SK-N-SH (cell line): Measurements from ENCODE around the gene CCL4. TPM values are rescaled to one million over a fixed set of nuclear protein-coding genes. Genes with fewer than 3 reads are reported as not detected.

Experiments
- CTCF ChIA-PET: fragments of 300-600, 350-600 bp; formaldehyde crosslinking; extraction: SDS; loops from one replicate; lab custom pipeline; 2021; lab: Yijun Ruan, JAX
- POLR2A ChIA-PET: fragments of 350-600 bp; sonication (Branson Sonifier 250); formaldehyde crosslinking; extraction: SDS; loops from one replicate; lab custom pipeline; 2020; ENCODE audit warnings: antibody characterized with exemption, inconsistent platforms; lab: Yijun Ruan, JAX
- DNase-seq: peaks from one replicate; pipeline ENCODE4 v3.0.0; 2012
- H2AFZ ChIP-seq: fragments of 200-600 bp; sonication (generic); 2 replicates; pipeline ENCODE4 v1.8.1; 2016; ENCODE audit warnings: antibody characterized with exemption, mild to moderate bottlenecking, low read depth
- H3F3A ChIP-seq: fragments of 200-600 bp; sonication (generic); replicated peaks from 2 replicates; pipeline ENCODE3; 2016; ENCODE audit warnings: antibody characterized with exemption, mild to moderate bottlenecking; ENCODE audit not compliant: insufficient read depth
- H3K27ac ChIP-seq, 2 experiments: fragments of 200-500 bp in 1 of 2; fragments of 200-600 bp in 1 of 2; sonication (Bioruptor generic) in 1 of 2; sonication (generic), shearing (Covaris generic) in 1 of 2; 2 replicates each; pipeline versions ENCODE4 v1.5.1 to v1.6.1; 2014 to 2016; ENCODE audit warnings: low read depth in 2 of 2, inconsistent platforms in 1 of 2, low read length in 1 of 2, mild to moderate bottlenecking in 1 of 2, mixed read lengths in 1 of 2
- H3K27me3 ChIP-seq: fragments of 200-600 bp; sonication (generic), shearing (Covaris generic); 2 replicates; pipeline ENCODE4 v1.6.1; 2016; ENCODE audit warnings: mixed run types; ENCODE audit not compliant: insufficient read depth
- H3K36me3 ChIP-seq, 2 experiments: fragments of 200-500 bp in 1 of 2; fragments of 200-600 bp in 1 of 2; sonication (Bioruptor generic) in 1 of 2; sonication (generic) in 1 of 2; replicated peaks in 1 of 2; 2 replicates each; pipeline versions ENCODE3 to v1.5.1; 2014 to 2016; ENCODE audit warnings: low read length in 1 of 2, mild to moderate bottlenecking in 1 of 2; ENCODE audit not compliant: insufficient read depth in 2 of 2, control insufficient read depth in 1 of 2
- H3K4me1 ChIP-seq, 2 experiments: fragments of 200-500 bp in 1 of 2; fragments of 200-600 bp in 1 of 2; sonication (Bioruptor generic) in 1 of 2; sonication (generic), shearing (Covaris generic) in 1 of 2; 2 replicates each; pipeline versions ENCODE4 v1.5.1 to v1.6.1; 2014 to 2016; ENCODE audit warnings: low read depth in 1 of 2, low read length in 1 of 2, mixed run types in 1 of 2; ENCODE audit not compliant: insufficient read depth in 2 of 2, control insufficient read depth in 1 of 2
- H3K4me2 ChIP-seq: fragments of 200-600 bp; sonication (generic), shearing (Covaris generic); 2 replicates; pipeline ENCODE4 v1.6.1; 2017; ENCODE audit warnings: mixed run types
- H3K4me3 ChIP-seq, 2 experiments: fragments of 200-500 bp in 1 of 2; fragments of 200-600 bp in 1 of 2; sonication (Bioruptor generic) in 1 of 2; sonication (generic), shearing (Covaris generic) in 1 of 2; 2 replicates each; pipeline versions ENCODE4 v1.5.1 to v1.8.1; 2014 to 2016; ENCODE audit warnings: low read depth in 2 of 2, inconsistent platforms in 1 of 2, low read length in 1 of 2, mild to moderate bottlenecking in 1 of 2, mixed read lengths in 1 of 2, moderate library complexity in 1 of 2
- H3K79me2 ChIP-seq: fragments of 200-600 bp; sonication (generic); 2 replicates; pipeline ENCODE4 v1.8.1; 2017; ENCODE audit warnings: mild to moderate bottlenecking; ENCODE audit not compliant: insufficient read depth
- H3K9ac ChIP-seq: fragments of 200-600 bp; sonication (generic); 2 replicates; pipeline ENCODE4 v1.6.1; 2017; ENCODE audit warnings: mixed run types
- H3K9me2 ChIP-seq: fragments of 200-600 bp; sonication (generic); 2 replicates; pipeline ENCODE4 v1.6.1; 2017; ENCODE audit warnings: mixed run types
- H3K9me3 ChIP-seq: fragments of 200-600 bp; sonication (generic); 2 replicates; pipeline ENCODE4 v1.6.1; 2017; ENCODE audit warnings: mixed run types, mild to moderate bottlenecking, moderate library complexity
- H4K20me1 ChIP-seq: fragments of 200-600 bp; sonication (generic); 2 replicates; pipeline ENCODE4 v1.6.1; 2017; ENCODE audit warnings: mild to moderate bottlenecking, mixed run types; ENCODE audit not compliant: insufficient read depth
- CHD2 ChIP-seq: fragments of 150-350 bp; IDR thresholded peaks from 2 replicates; pipeline ENCODE4 v1.6.1; 2018; ENCODE audit warnings: low read length; ENCODE audit not compliant: partially characterized antibody
- ELF1 ChIP-seq: IDR thresholded peaks from 2 replicates; pipeline ENCODE4 v1.4.0; 2012
- EP300 ChIP-seq, 2 experiments: IDR thresholded peaks; 2 replicates each; pipeline versions ENCODE4 v1.4.0 to v1.6.1; 2012; ENCODE audit warnings: borderline replicate concordance in 1 of 2, low read depth in 1 of 2, low read length in 1 of 2
- FOSL2 ChIP-seq: IDR thresholded peaks from 2 replicates; pipeline ENCODE4 v1.4.0; 2012; ENCODE audit warnings: low read depth, mild to moderate bottlenecking, moderate library complexity, borderline replicate concordance
- FOXJ3 ChIP-seq: sonication (generic); formaldehyde crosslinking; IDR thresholded peaks from 2 replicates; pipeline ENCODE4 v1.5.1; 2020; ENCODE audit warnings: mild to moderate bottlenecking, missing genetic modification reagents
- FOXM1 ChIP-seq: IDR thresholded peaks from 2 replicates; pipeline ENCODE4 v1.4.0; 2012; ENCODE audit warnings: low read depth, mild to moderate bottlenecking
- GABPA ChIP-seq: IDR thresholded peaks from 2 replicates; pipeline ENCODE4 v1.4.0; 2012; ENCODE audit warnings: low read depth, mild to moderate bottlenecking
- GATA2 ChIP-seq: sonication (generic); formaldehyde crosslinking; IDR thresholded peaks from 2 replicates; pipeline ENCODE4 v1.5.0; 2020; ENCODE audit warnings: mild to moderate bottlenecking, missing genetic modification reagents
- JUND ChIP-seq: IDR thresholded peaks from 2 replicates; pipeline ENCODE4 v1.4.0; 2012
- MEF2A ChIP-seq: IDR thresholded peaks from 2 replicates; pipeline ENCODE4 v1.4.0; 2012; ENCODE audit warnings: low read depth, borderline replicate concordance
- NFIC ChIP-seq: IDR thresholded peaks from 2 replicates; pipeline ENCODE4 v1.4.0; 2012; ENCODE audit warnings: borderline replicate concordance
- RFX5 ChIP-seq: IDR thresholded peaks from 2 replicates; pipeline ENCODE4 v1.6.1; 2012; ENCODE audit warnings: mild to moderate bottlenecking, improper control_type of control experiment, low read length
- WGBS: methylation state at CpG from one replicate; pipeline ENCODE4 v1.1.6; 2017; ENCODE audit warnings: low lambda C conversion rate; 5-methylcytosine and 5-hydroxymethylcytosine counted together
- polyA plus RNA-seq, 3 experiments: library from polyadenylated mRNA; depleted of rRNA; stranded (reverse); fragments of >200 nt; gene quantifications; 2 replicates each; pipeline ENCODE4 v1.2.3, GENCODE V29; 2012
- TF ChIP-seq, protein P1 (sequence below): IDR thresholded peaks from 2 replicates; pipeline ENCODE4 v1.4.0; 2012; ENCODE audit warnings: low read depth
- TF ChIP-seq, protein P2 (sequence below): fragments of 150-350 bp; IDR thresholded peaks from 2 replicates; pipeline ENCODE4 v1.6.1; 2017; ENCODE audit warnings: antibody characterized with exemption, low read length, low read depth, borderline replicate concordance
- TF ChIP-seq, protein P3 (sequence below): fragments of 150-350 bp; IDR thresholded peaks from 2 replicates; pipeline ENCODE4 v1.6.1; 2016; ENCODE audit warnings: mild to moderate bottlenecking, low read depth, low read length
- TF ChIP-seq, protein P4 (sequence below): fragments of 200-600 bp; sonication (generic); IDR thresholded peaks from 2 replicates; pipeline ENCODE4 v1.6.1; 2017; ENCODE audit warnings: antibody characterized with exemption, mild to moderate bottlenecking, moderate library complexity

CCL4 gene
- polyA plus RNA-seq, 1 of the 3 experiments (the other 2 are of a cell fraction), result not detected

GRCh38 chr17:36130346-36130745 lies 26.7 kb downstream of the CCL4 start (continued):
- TF ChIP-seq, protein P1, sequence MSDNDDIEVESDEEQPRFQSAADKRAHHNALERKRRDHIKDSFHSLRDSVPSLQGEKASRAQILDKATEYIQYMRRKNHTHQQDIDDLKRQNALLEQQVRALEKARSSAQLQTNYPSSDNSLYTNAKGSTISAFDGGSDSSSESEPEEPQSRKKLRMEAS, result no peak
- TF ChIP-seq FOXM1, result no peak
- TF ChIP-seq GATA2 (CRISPR knock-in tag), result no peak
- no peak for TF ChIP-seq EP300 (IDR thresholded peaks at IDR 0.05; ENCODE audit: borderline replicate concordance in 1 of 2, low read depth in 1 of 2, low read length in 1 of 2)
- TF ChIP-seq FOXJ3 (CRISPR knock-in tag), result no peak
- TF ChIP-seq NFIC, result no peak
- no peak for TF ChIP-seq FOSL2
- no peak for TF ChIP-seq JUND
- TF ChIP-seq MEF2A, result no peak
- TF ChIP-seq RFX5, result no peak

DNA sequence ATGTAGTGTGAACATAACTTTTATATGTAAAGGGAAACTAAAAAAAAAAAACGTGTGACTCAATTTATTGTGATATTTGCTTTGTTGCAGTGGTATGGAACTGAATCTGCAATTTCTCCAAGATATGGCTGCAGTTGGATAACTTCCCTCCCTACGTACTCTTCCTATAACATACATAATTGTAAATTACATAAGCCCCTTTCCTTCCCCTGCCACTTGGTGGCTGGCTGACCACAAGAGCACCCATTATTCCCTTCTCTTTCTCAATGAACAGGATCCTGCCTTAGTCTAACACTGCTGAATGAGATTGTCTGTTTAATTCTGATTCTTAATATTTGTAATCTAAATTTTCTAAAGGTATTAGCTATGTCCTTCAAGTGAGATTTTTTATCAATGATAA lies 27.8 kb downstream of the CCL4 start:
- no peak overlapping the region for H2AFZ ChIP-seq

More for the DNA sequence above, 27.8 kb downstream of the CCL4 start:
- DNase-seq, result no peak
- no peaks in the 10 kb centered on the region for H3K79me2 ChIP-seq
- H3K27me3 ChIP-seq, result no peaks in the 10 kb centered on the region
- TF ChIP-seq, protein P2, sequence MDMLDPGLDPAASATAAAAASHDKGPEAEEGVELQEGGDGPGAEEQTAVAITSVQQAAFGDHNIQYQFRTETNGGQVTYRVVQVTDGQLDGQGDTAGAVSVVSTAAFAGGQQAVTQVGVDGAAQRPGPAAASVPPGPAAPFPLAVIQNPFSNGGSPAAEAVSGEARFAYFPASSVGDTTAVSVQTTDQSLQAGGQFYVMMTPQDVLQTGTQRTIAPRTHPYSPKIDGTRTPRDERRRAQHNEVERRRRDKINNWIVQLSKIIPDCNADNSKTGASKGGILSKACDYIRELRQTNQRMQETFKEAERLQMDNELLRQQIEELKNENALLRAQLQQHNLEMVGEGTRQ, result no peak
- TF ChIP-seq, protein P3, sequence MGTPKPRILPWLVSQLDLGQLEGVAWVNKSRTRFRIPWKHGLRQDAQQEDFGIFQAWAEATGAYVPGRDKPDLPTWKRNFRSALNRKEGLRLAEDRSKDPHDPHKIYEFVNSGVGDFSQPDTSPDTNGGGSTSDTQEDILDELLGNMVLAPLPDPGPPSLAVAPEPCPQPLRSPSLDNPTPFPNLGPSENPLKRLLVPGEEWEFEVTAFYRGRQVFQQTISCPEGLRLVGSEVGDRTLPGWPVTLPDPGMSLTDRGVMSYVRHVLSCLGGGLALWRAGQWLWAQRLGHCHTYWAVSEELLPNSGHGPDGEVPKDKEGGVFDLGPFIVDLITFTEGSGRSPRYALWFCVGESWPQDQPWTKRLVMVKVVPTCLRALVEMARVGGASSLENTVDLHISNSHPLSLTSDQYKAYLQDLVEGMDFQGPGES, result no peak
- TF ChIP-seq GABPA (no peak), CHD2 (no peak), ELF1 (no peak), MEF2A (no peak)
- TF ChIP-seq, protein P4, sequence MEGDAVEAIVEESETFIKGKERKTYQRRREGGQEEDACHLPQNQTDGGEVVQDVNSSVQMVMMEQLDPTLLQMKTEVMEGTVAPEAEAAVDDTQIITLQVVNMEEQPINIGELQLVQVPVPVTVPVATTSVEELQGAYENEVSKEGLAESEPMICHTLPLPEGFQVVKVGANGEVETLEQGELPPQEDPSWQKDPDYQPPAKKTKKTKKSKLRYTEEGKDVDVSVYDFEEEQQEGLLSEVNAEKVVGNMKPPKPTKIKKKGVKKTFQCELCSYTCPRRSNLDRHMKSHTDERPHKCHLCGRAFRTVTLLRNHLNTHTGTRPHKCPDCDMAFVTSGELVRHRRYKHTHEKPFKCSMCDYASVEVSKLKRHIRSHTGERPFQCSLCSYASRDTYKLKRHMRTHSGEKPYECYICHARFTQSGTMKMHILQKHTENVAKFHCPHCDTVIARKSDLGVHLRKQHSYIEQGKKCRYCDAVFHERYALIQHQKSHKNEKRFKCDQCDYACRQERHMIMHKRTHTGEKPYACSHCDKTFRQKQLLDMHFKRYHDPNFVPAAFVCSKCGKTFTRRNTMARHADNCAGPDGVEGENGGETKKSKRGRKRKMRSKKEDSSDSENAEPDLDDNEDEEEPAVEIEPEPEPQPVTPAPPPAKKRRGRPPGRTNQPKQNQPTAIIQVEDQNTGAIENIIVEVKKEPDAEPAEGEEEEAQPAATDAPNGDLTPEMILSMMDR, result no peak
- H3K9me2 ChIP-seq, result no peaks in the 10 kb centered on the region
- ChIA-PET CTCF (interaction anchor here (0.6 to 1.3 kb wide), 2 partner anchors 14 to 17 kb away, joined by 3 to 4 read pairs; no protein-coding TSS in a partner anchor), POLR2A (no interaction called here)
- H3K4me1 ChIP-seq, result no peaks in the 10 kb centered on the region
- no peak overlapping the region for H3K27ac ChIP-seq
- no peak overlapping the region for H3K4me3 ChIP-seq
- no peaks in the 10 kb centered on the region for H3K9me3 ChIP-seq
- no peaks in the 10 kb centered on the region for H4K20me1 ChIP-seq
- H3F3A ChIP-seq, result no peaks in the 10 kb centered on the region
- WGBS, result 5% methylated on average over 2 of the region's 2 CpGs
- H3K9ac ChIP-seq, result no peak overlapping the region
- no peak overlapping the region for H3K4me2 ChIP-seq
- no peaks in the 10 kb centered on the region for H3K36me3 ChIP-seq
